NCI-H2081 treated with DMSO at 0.1 percent for 48 hours (cell line): ENCODE results near the gene SAMD4A.

Experiments used
- DNase-seq: peaks from one replicate; lab custom pipeline; 2025; lab: John Stamatoyannopoulos, UW

Gene SAMD4A

DNA sequence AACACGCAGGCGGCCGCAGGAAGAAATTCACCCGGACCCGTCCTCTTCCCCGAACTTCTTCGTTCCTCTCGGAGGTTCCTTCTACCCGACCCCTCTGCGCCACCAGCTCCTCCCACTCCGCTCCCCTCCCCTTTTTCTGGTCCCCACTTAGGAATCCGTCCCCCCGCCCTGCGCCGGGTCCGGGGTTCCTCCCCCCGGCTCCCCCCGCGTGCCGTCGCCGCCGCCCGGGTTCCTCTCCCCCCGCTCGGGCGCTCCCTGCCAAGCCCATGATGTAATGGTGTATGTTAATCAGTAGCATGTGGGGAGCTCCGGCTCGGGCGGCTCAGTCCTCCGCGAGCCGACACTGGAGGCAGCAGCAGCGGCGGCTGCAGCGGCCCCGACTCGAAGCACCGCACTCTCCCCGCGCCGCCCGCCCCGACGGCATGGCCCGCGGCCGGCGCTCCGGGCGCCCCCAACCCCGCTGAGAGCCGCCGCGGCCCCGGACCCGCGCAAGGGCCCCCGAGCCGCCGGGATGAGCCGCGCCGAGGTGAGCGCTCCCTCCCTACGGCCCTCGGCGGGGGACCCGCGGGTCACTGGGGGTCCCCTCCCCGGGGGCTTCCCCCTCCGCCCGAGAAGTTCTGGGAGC is 1.0 kb upstream of the SAMD4A start:
- peak; percentile 7 for DNase-seq

DNA sequence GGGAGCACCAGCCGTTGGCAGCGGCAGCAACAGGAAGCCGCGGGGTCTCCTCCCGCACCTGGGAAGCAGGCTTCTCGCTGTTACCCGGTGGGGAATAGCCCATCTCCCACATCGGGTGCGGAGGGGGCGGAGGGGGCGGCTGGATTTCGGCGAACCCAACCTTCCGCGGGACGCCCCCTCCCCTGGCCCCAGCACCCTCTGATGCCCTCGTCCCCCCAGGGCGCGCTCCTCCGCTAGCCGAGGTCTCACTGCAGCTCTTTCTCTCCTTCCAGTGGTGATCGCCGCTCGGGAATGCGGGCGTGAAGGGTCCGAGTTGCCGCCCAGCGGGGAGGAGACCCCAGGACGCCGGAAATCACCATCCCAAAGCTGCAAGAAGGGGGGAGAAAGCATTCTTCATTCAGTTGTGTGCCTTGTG is 303 bp downstream of the SAMD4A start:
- no peak for DNase-seq

DNA sequence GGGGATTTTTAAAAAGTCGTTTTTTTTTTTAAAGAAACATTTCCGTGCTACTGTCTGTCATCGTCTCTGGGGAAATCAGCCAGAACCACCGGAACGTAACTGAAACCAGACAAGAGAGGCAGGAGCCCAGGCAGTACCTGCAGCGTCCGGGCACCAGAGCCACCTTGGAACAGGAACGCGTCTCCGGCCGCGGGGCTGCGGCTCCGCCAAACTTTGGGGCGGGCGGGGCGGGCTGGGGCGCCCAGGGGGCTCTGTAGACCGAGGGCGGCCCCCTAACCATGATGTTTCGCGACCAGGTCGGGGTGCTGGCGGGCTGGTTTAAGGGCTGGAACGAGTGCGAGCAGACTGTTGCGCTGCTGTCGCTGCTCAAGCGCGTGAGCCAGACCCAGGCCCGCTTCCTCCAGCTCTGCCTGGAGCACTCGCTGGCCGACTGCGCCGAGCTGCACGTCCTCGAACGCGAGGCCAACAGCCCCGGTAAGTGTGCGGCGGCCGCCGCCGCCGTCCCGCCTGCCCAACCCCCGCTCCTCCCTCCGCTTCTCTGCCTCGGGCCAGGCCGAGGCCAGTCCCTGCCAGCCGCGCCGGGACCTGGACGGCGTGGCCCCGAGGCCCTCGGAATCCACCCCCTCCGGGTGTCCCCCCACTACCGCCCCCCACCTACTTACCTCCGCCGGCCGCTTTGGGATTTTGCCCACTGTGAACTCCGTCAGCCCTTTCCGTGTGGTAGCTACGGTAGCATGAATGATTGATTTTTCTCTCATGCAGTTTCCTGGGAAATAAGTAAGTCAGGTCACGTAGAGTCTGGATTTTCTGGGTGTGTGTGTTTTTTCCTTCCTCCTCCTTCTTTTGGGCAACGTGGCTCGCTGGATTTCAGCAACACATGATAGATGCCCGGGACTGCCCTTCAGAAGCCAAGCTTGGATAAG is 972 bp downstream of the SAMD4A start:
- DNase-seq = no peak

DNA sequence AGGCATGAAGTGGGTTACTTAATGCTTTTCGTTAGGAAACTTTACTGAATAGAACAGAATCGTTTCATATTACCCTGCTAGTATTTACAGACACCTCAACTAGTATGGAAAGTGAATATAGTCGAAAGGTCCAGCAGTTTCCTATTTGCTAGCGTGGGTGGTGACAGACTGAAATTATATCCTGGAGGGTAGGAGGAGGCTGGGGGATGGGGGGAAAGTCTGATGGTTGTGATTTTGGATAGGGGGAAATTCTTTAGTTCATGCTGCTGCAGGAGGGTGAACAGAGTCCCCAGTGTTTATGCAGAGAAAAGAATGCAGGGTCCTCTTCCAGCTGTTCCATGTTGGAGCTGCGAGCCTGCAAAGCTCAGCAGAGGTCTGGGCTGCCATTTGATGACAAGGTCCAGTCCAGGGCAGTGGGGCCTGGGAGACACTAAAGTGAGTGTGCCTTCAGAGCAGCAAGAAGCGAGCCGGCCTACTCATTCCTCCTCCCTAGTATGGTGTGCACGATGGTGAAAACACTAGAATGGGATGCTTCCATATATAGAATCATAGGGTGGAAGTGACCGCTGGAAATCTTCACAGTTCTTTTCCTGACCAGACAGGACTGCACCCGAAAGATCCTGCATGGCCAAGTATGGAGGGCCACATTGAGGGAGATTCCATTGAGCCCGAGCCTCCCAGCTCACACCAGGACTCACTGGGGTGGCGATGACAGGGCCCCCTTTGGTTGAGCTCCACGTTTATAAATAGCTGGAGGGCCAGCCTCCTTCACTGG is 2.1 kb downstream of the SAMD4A start:
- no peak for DNase-seq

DNA sequence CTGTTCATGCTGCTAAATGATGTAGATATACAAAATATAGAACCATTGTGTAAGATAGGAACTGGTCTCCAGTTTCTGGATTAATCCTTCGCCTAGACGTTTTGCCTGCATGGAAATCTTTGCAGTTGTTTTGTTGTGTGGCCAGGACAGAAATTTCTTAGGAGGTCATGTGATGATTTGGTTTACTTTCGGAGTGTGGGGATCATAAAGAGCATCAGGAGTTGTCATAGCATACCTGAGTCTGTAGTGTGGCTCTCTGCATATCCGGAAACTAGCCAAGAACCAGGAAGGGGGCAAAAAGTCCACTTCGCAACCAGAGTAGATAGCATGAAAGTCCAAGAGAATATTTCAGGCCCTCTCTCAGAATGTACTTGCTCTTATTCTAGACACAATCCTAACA is 3.1 kb downstream of the SAMD4A start:
- no peak for DNase-seq

DNA sequence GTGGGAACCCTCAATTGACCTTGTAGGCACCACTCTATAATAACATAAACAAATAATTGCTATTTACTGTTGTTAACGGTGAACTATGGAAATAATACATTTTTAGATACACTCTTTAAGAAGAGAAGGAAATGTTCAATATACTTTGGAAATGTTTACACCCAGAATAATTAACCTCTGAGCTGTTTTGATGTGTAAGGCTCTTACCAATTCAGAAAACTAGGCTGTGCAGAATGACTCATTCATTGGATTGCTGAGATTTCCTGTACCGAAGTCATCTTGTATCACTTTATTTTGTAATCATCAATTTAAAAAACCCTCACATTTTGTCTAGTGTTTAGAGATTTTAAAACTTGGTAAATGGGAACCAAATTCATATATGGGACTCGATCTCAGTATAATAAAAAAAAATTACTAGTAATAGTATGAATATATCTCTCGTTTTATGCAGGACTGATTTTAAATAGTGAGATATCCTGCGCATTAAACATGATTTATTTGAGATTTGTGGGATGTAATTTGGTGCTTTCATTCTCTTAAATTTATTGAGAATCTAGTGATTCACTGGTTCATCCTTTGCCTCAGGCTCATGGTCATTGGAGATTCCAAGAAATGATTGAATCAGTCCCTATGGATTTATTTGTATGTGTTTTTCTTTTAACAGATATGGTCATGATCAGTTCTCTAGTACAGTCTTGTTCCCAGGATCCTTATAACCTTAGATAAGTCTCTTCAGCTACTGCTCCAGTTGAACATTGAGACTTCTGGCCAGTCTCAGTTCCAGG is 3.9 kb downstream of the SAMD4A start:
- DNase-seq = no peak

DNA sequence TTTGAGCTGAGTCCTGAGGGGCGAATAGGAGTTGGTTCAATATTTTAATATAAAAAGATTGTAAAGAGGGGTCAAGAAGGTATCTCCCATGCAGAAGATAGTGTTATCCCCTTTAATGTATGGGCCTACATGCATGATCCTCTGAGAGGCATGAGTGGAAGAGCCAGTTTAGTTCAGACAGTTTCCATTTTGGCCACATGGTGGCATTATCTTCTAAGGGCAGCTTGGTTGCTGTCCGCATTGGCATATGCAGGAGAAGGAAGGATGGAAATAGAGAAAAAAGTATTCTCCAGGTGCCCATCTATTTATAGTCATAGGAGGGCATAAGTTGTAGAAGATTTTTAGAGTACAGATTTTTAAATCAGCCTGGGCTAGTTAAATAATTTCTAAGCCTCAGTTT is 5.4 kb downstream of the SAMD4A start:
- DNase-seq = no peak

DNA sequence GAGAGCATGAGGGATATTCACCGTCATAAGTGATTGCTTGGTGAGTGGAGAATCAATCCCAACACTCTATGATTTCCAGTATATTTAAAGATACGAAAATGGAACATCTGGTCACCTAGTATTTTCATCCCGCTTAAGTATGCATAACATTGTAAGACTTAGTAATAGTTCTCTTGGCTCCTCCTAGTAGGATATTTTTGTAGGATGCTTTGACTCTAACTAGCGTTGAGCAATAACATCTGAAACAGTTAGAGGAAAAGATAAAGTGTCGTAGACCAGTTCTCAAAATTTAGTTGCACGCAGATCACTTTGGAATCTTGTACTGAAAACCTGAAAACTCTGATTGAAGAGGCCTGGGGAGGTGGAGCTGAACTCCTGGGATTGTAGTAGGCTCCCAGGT is 7.6 kb downstream of the SAMD4A start:
- DNase-seq = no peak

DNA sequence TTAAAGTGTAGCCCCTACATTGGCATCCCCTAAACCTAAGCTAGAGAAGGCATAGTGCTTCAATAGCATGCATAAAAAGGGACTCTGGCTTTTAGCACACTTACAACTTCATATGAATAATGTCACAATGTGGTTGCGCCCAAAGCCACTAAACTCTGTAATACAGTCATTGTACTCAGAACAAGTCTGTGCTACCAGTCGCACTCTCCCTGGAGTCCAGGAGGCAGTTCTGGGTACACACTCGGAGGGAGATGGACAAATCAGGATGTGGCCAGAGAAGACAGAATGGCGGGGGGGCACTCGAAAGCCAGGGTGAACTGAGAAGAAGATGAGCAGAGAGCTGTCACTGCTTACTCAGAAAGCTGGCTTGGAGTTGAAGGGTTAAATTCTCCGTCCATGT is 10.6 kb downstream of the SAMD4A start:
- no peak for DNase-seq

DNA sequence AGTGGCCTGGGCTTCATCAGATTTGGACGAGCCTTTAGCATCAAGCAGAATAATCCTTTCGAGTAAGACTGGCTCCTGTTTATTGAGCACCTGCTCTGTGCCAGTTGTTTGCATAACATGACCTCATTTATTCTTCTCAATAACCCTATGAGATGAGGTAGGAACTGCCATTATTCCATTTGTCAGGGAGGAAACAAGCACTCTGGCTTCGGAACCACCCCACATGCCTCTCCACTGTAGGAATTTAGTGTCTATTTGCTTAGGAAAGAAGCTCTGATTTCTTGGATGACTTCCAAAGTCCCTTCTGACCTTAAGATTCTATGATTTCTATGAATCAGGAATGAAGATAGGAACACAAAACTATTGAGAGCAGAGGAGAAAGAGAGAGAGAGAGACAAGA is 11.0 kb downstream of the SAMD4A start:
- no peak for DNase-seq

DNA sequence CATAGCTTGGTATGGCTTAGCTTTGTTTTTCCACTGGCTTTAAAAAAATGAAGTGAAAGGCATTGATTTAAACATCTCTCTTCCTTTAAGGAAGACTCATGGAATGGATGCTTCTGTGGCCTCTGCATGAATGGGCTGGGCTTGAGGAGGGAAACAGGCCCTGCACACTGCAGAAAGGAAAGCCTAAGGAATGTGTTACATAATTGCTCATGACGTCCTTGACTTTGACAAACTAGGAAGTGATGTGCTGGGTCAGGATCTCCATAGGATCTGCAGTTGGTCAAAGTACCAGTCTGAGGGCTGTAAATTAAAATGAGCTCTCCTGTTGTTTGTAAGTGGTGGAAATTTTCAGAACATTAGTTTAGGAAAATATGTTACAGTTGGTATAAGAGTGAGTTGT is 12.7 kb downstream of the SAMD4A start:
- DNase-seq = no peak

DNA sequence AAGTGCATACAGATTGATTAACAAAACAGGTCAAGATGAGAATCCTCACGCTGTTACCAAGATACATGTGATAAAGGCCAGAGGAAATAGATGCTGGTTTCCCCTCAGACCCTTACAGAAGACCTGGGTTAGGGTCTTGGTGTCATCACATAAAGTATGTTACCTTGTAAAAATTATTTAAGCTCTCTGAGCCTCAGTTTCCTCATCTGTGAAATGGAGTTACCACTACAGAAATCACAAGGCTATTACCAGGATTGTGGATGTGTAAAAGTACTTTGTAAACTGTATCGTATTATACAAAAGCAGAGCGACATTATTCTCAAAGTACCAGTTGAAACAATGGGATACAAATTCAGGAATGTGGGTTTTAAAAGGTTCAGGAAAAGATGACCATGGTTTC is 14.0 kb downstream of the SAMD4A start:
- no peak for DNase-seq

DNA sequence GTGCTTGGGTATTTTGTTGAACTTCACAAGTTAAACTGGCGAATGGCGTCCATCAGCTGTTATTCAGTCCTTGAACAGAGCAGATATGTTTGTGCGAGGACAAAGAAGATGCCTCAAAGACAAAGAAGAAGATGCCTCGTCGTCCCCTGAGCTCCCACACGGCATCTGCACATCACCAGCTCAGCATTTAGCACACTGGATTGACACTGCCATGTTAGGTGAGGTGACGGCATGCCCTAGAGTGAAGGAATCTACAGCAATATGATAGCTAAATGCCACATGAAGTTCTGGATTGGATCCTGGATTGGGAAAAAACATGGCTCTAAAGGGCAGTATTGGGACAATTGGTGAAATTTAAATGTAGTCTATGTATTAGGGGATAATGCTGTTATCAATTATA is 15.4 kb downstream of the SAMD4A start:
- no peak for DNase-seq

DNA sequence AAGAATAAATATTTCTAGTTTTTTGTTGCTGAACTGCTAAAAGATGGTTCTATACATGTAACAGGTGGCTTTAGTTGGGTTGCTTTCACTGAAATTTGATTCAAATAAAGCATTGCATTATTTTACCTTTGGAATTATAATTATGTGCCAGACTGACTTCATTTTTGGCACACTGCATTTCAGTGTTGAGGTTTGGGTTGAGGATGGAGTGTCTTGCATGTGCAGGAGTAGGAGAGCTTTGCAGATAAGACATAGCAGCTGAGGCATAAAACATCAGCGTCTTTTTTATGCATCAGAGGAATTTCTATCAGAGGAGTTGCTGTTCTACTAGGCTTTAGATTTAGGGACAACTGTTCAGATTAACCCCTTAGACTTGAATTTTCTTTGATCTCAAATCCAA is 17.2 kb downstream of the SAMD4A start:
- DNase-seq = no peak

DNA sequence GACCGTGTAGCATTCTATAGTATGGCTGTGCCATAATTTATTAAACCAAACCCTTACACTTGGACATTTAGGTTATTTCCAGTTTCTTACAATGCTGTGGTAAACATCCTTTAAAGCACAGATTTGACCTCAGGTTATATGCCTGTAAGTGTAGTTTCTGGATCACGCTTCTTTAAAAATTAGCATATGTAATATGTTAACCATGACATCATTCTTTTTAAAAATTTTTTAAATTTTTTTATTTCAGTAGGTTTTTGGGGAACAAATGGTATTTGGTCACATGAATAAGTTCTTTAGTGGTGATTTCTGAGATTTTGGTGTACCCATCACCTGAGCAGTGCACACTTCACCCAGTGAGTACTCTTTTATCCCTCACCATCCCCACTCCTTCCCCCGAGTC is 18.3 kb downstream of the SAMD4A start:
- DNase-seq = no peak

DNA sequence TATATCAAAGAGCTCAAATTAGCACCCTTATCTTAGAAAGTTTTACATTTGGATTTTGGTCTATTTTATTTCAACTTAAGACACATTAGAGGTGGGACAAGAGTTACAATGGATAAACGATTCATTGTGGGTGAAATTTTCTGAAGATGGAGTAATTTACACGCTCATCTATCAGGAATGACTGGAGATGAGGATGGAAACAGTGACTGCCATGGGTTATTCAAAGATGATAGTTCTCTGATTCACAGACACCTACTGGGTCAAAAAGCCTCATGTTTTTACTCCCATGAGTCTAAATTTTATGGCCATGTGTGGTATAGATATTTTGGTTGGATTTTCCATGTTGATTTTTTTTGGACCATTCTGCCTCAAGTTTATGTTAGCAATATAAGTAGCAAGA is 22.1 kb downstream of the SAMD4A start:
- no peak for DNase-seq

DNA sequence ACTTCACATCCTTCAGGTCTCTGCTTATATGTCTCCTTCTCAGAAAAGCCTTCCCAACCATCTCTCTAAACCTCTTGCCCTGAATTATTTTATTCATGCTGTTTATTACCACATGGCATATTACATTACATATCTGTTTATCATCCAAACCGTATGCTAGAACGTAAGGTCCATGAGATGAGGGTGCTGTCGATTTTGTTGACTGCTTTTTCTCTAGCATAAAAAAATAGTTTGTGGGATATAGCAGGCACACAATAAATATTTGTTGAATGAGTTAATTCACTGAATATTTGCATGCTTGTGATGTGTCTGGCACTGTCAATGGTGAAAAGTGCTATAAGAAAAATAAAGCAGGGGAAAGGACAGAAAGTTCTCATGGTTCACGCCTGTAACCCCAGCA is 22.9 kb downstream of the SAMD4A start:
- DNase-seq = no peak

DNA sequence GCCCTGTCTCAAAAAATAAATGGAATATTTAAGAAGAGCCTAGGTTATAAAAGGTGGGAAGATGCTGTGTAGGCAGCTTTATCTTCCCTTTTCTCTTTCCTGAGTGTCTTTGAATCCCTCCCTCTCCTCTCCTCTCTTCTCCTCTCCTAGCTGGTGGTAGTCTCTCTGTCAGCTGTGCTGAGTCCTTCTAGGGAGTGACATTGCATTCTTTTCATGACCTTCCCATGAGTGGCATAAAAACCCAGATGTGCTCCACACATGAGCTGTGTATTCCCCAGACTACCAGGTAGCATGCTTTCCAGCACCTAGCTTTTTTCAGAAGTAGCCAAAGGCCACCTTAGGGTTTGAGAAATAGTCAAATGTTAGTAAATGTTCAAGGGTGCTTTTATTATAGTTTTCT is 23.6 kb downstream of the SAMD4A start:
- no peak for DNase-seq

DNA sequence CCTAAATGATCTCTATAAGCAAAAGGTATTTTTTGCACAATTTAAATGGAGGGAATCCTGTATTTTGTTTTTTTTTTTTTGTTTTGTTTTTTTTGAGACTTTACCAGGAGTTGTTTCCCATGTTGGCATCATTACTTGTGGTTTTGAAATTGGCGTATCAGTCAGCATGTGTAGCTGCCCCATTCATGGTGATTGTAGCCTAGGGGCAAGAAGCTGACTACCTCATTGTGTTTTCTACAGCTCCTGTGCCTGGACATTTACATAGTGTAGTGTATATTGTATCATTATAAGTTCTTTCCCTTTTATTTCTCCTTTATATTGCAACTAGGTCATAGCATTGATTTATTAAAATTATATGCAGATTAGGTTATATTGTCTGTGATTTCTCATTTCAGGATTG is 24.5 kb downstream of the SAMD4A start:
- DNase-seq = no peak

DNA sequence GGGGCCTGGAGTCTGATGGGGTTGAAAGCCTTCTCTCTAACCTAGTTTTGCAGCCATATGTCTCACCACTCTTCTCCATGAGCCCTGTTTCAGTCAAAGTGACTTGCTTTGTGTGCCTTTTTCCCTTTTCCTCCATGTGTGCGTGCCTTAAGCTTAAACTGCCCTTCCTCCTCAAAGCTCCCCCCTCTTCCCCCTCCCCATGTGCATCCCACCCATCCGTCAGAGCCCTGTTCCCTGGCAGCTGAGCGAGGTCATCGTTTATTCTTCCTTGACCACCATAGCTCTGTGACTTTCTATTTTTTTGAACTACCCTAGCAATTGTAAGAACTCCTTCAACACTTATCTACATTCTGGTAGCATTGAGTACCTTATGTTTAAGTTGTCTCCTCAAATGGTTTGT is 24.9 kb downstream of the SAMD4A start:
- DNase-seq = no peak

DNA sequence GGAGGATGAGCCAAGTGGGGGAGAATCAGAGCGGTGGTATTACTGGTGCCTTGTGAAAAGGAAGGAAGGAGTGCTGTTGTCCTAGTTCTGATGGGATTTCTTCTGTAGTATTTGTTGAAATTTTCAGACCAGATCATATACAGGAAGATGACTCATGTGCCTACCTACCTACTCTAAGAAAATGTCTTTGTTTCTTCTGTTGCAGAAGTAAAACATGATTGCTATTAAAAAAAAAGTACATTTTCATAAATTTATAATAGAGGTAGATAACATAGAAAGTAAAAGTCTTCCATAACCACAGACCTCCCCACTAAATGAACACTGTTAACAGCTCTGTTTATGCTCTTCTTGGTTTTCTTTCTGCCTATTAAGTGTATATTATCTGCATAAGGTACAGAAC is 26.9 kb downstream of the SAMD4A start:
- DNase-seq = no peak

DNA sequence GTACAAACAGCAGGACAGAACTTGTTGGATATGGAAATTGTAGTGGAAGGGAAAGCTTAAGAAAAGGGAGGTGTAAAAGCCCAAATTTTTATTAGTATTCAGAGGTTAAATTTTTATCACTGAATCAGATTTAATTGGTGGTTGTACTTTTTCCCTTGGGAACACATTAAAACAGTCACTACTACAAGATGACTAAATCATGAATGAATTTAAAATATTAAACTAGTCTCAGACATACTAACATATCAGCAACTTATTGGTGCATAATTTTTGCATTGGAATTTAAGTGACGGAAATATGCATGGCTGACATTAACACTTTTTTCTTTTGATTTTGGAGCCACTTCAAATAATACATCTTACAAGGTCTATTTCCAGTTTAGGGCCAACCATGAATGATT is 27.6 kb downstream of the SAMD4A start:
- no peak for DNase-seq
